ENCODE measurements around the gene COL4A4.

- TF ChIP-seq POLR2A (IDR thresholded peaks at IDR 0.05; ENCODE audit: low read depth, low read length) (no peak), CTCF (conservative IDR thresholded peaks at IDR 0.05; ENCODE audit: low read depth, low read length) (no peak), FOS (IDR thresholded peaks at IDR 0.05; ENCODE audit: low read depth, low read length) (no peak), MAFK (IDR thresholded peaks at IDR 0.05; ENCODE audit: low read depth, low read length) (no peak), RCOR1 (IDR thresholded peaks at IDR 0.05; ENCODE audit: insufficient replicate concordance, low read length) (no peak)
These were observed 46.2 kb downstream of the COL4A4 start for GRCh38 chr2:227117852-227118251.
